H1 (cell line): ENCODE results near the gene DNAJB1.

Source experiments
- GABPA ChIP-seq: IDR thresholded peaks from 2 replicates; pipeline ENCODE4 v1.6.1; 2011; ENCODE audit warnings: mild to moderate bottlenecking, low read length, moderate library complexity, borderline replicate concordance; ENCODE audit not compliant: insufficient read depth
- POLR2A ChIP-seq, 2 experiments: IDR thresholded peaks; 1 replicate in 1 of 2; 2 replicates in 1 of 2; pipeline ENCODE4 v1.6.1; 2011; ENCODE audit warnings: low read depth in 2 of 2, low read length in 2 of 2, mild to moderate bottlenecking in 2 of 2; ENCODE audit errors: control extremely low read depth in 1 of 2
- RAD21 ChIP-seq, 2 experiments: IDR thresholded peaks in 1 of 2; conservative IDR thresholded peaks in 1 of 2; 2 replicates each; pipeline ENCODE4 v1.6.1; 2011; ENCODE audit warnings: low read depth in 2 of 2, low read length in 2 of 2, improper control_type of control experiment in 1 of 2, inconsistent platforms in 1 of 2, mild to moderate bottlenecking in 1 of 2, moderate library complexity in 1 of 2
- RFX5 ChIP-seq: IDR thresholded peaks from 2 replicates; pipeline ENCODE4 v1.6.1; 2011; ENCODE audit warnings: low read depth, low read length, improper control_type of control experiment, borderline replicate concordance
- YY1 ChIP-seq: IDR thresholded peaks from 2 replicates; pipeline ENCODE4 v1.6.1; 2011; ENCODE audit warnings: low read depth, mild to moderate bottlenecking, low read length
- TF ChIP-seq, protein P1 (sequence below), 3 experiments: IDR thresholded peaks; 1 replicate in 2 of 3; 2 replicates in 1 of 3; pipeline versions ENCODE4 v1.5.1 to v1.6.1; 2011; ENCODE audit warnings: low read length in 3 of 3, mild to moderate bottlenecking in 3 of 3, inconsistent platforms in 2 of 3, low read depth in 1 of 3, moderate library complexity in 1 of 3; ENCODE audit not compliant: insufficient read depth in 1 of 3; ENCODE audit errors: control extremely low read depth in 1 of 3

DNA sequence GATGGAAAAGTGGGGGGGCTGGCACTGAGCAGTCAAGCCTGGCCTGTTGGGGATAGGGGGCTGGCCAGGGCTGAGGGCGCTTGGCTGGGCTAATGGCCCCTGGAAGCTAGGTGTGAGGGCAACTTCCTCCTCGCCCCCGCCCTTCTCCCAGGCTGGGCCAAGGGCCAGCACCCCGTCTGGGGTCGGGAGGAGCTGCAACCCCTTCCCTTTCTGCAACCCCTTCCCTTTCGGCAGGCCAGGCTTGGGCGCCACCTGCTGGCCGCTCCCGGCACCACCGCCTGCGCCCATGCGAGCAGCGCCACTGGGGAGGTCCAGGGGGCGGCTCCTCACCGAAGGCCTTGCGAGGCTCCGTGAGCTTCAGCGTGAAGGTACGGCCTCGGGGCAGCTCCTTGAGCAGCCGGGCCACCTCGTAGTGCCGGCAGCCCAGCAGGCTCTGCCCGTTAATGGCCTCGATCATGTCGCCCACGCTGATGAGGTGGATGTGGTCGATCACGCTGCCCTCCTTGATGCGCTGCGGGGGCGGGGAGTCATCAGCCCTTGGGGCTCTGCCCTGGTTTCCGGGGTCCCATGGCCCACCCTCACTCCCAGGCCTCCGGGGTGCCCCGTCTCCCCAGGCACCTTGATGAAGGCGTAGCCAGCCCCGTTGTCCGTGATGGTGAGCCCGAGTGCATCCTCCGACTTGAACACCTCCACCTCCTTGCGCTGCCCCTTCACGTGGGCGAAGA, 38.1 kb downstream of the DNAJB1 start:
- TF ChIP-seq POLR2A (IDR thresholded peaks at IDR 0.05; ENCODE audit: control extremely low read depth in 1 of 2, low read depth in 2 of 2, low read length in 2 of 2) = no peak
- TF ChIP-seq, protein P1, sequence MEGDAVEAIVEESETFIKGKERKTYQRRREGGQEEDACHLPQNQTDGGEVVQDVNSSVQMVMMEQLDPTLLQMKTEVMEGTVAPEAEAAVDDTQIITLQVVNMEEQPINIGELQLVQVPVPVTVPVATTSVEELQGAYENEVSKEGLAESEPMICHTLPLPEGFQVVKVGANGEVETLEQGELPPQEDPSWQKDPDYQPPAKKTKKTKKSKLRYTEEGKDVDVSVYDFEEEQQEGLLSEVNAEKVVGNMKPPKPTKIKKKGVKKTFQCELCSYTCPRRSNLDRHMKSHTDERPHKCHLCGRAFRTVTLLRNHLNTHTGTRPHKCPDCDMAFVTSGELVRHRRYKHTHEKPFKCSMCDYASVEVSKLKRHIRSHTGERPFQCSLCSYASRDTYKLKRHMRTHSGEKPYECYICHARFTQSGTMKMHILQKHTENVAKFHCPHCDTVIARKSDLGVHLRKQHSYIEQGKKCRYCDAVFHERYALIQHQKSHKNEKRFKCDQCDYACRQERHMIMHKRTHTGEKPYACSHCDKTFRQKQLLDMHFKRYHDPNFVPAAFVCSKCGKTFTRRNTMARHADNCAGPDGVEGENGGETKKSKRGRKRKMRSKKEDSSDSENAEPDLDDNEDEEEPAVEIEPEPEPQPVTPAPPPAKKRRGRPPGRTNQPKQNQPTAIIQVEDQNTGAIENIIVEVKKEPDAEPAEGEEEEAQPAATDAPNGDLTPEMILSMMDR (IDR thresholded peaks at IDR 0.05; ENCODE audit: control extremely low read depth in 1 of 3, insufficient read depth in 1 of 3, low read depth in 1 of 3, low read length in 3 of 3) = peak; percentile 95 to 98 (median 98)
- no peak for TF ChIP-seq RFX5
- no peak for TF ChIP-seq YY1
- TF ChIP-seq RAD21 (IDR thresholded peaks at IDR 0.05 in 1 of 2, conservative IDR thresholded peaks at IDR 0.05 in 1 of 2; ENCODE audit: low read depth in 2 of 2, low read length in 2 of 2) = peak; percentile 66 to 79
- TF ChIP-seq GABPA = peak; percentile 23; the same call in 1 of the 2 replicates
